Suppressor macrophage (primary cell): ENCODE data around the gene ANKRD40CL.
"Not testable (repeated sequence)": the region's sequence is repeated elsewhere in the genome, so short reads cannot be mapped to it uniquely, and the experiment has no call there.

ENCODE experiments used
- DNase-seq, 4 experiments: peaks; one replicate each; pipeline ENCODE4 v3.0.0-alpha.2; 2020 to 2022

The ANKRD40CL gene

GRCh38 chr17:50758989-50759544 lies 8.3 kb downstream of the ANKRD40CL start:
- no peak for DNase-seq

- DNase-seq = no peak
Observed at GRCh38 chr17:50758524-50758923, 8.8 kb downstream of the ANKRD40CL start.

- no peak for DNase-seq
Observed at GRCh38 chr17:50754521-50754920, 12.8 kb downstream of the ANKRD40CL start.

GRCh38 chr17:50749245-50749644 lies 18.1 kb downstream of the ANKRD40CL start:
- DNase-seq = no peak

- no peak for DNase-seq
Observed at GRCh38 chr17:50745631-50746030, 21.7 kb downstream of the ANKRD40CL start.

GRCh38 chr17:50739098-50739497 lies 28.2 kb downstream of the ANKRD40CL start:
- no peak for DNase-seq

- no peak for DNase-seq
Observed at GRCh38 chr17:50737118-50737698, 30.1 kb downstream of the ANKRD40CL start.

- no peak for DNase-seq
Observed at GRCh38 chr17:50735287-50735686, 32.0 kb downstream of the ANKRD40CL start.

GRCh38 chr17:50731575-50732460 lies 35.5 kb downstream of the ANKRD40CL start:
- DNase-seq = no peak

- DNase-seq = peak in 1 of 4 experiments; percentile 22
Observed at GRCh38 chr17:50728881-50729765, 38.2 kb downstream of the ANKRD40CL start.

- DNase-seq = no peak
Observed at GRCh38 chr17:50728112-50728429, 39.2 kb downstream of the ANKRD40CL start.

- DNase-seq = no peak
Observed at GRCh38 chr17:50725769-50726655, 41.3 kb downstream of the ANKRD40CL start.

- not testable (repeated sequence) for DNase-seq
Observed at GRCh38 chr17:50724622-50725021, 42.7 kb downstream of the ANKRD40CL start.

- no peak for DNase-seq
Observed at GRCh38 chr17:50722746-50723145, 44.6 kb downstream of the ANKRD40CL start.

- peak in 1 of 4 experiments; percentile 29 for DNase-seq
Observed at GRCh38 chr17:50721194-50722010, 45.9 kb downstream of the ANKRD40CL start.

- no peak for DNase-seq
Observed at GRCh38 chr17:50719924-50720794, 47.2 kb downstream of the ANKRD40CL start.

- DNase-seq = peak; percentile 96 to 99 (median 98)
Observed at GRCh38 chr17:50719144-50719923, 48.0 kb downstream of the ANKRD40CL start, which contains the start of gene LUC7L3. Gene LUC7L3 (plus strand): TSS chr17:50719603. CDS start chr17:50719733, 130 bp downstream.

- DNase-seq = no peak
Observed at GRCh38 chr17:50715471-50715870, 51.8 kb downstream of the ANKRD40CL start.

- no peak for DNase-seq
Observed at GRCh38 chr17:50712641-50713040, 54.7 kb downstream of the ANKRD40CL start.
